ENCODE data around the gene ERCC4. TPM values are rescaled to one million over a fixed set of nuclear protein-coding genes. Genes with fewer than 3 reads are reported as not detected.

The ERCC4 gene
- total RNA-seq, 1 experiment from 2014 or later = 7.1 TPM

GRCh38 chr16:13999895-14000425, 80.0 kb downstream of the ERCC4 start:
- Histone ChIP-seq H3K27me3 (replicated peaks; ENCODE audit: control insufficient read depth, insufficient read depth, low read length) (no peaks in the 10 kb centered on the region), H3K36me3 (ENCODE audit: control insufficient read depth, insufficient read depth, low read length) (no peaks in the 10 kb centered on the region), H3K9me3 (no peaks in the 10 kb centered on the region), H3K4me1 (peaks cover 7% of the 10 kb centered on the region; the same call in 1 of the 2 replicates), H3K4me3 (ENCODE audit: low read depth, low read length) (no peak overlapping the region)
- DNase-seq = no peak
- BruUV-seq (replicated peaks) = no TSS peak
- no peak for TF ChIP-seq CTCF (IDR thresholded peaks at IDR 0.05; ENCODE audit: insufficient read depth in 1 of 2, low read depth in 1 of 2, low read length in 1 of 2, severe bottlenecking in 1 of 2, unreplicated experiment in 1 of 2)
- no peaks in the 10 kb centered on the region for H3K36me3 Mint-ChIP-seq (ENCODE audit: insufficient read depth, unreplicated experiment)
- ChIA-PET CTCF (no interaction called here), POLR2A (no interaction called here)
- H3K9me3 Mint-ChIP-seq (ENCODE audit: unreplicated experiment) = no peaks in the 10 kb centered on the region
- intact Hi-C loops (cut with micrococcal nuclease; ENCODE audit: unreplicated experiment) = no loop called here
- peaks cover 8% of the 10 kb centered on the region for H3K4me1 Mint-ChIP-seq (ENCODE audit: low read depth, unreplicated experiment)
- no peak overlapping the region for H3K27ac Mint-ChIP-seq (ENCODE audit: unreplicated experiment)
- no peaks in the 10 kb centered on the region for H3K27me3 Mint-ChIP-seq (ENCODE audit: insufficient read depth, unreplicated experiment)
- no peak overlapping the region for H3K4me3 Mint-ChIP-seq (ENCODE audit: unreplicated experiment)

- Mint-ChIP-seq H3K9me3 (ENCODE audit: unreplicated experiment) (no peaks in the 10 kb centered on the region), H3K27ac (ENCODE audit: unreplicated experiment) (no peak overlapping the region), H3K27me3 (ENCODE audit: insufficient read depth, unreplicated experiment) (no peaks in the 10 kb centered on the region), H3K4me3 (ENCODE audit: unreplicated experiment) (no peak overlapping the region), H3K4me1 (ENCODE audit: low read depth, unreplicated experiment) (peaks cover 8% of the 10 kb centered on the region), H3K36me3 (ENCODE audit: insufficient read depth, unreplicated experiment) (no peaks in the 10 kb centered on the region)
- Histone ChIP-seq H3K36me3 (ENCODE audit: control insufficient read depth, insufficient read depth, low read length) (no peaks in the 10 kb centered on the region), H3K4me3 (ENCODE audit: low read depth, low read length) (no peak overlapping the region), H3K27me3 (replicated peaks; ENCODE audit: control insufficient read depth, insufficient read depth, low read length) (no peaks in the 10 kb centered on the region), H3K9me3 (no peaks in the 10 kb centered on the region), H3K4me1 (peaks cover 7% of the 10 kb centered on the region; the same call in 1 of the 2 replicates)
- TF ChIP-seq CTCF (IDR thresholded peaks at IDR 0.05; ENCODE audit: insufficient read depth in 1 of 2, low read depth in 1 of 2, low read length in 1 of 2, severe bottlenecking in 1 of 2, unreplicated experiment in 1 of 2) = no peak
- ChIA-PET POLR2A (no interaction called here), CTCF (no interaction called here)
- intact Hi-C loops (cut with micrococcal nuclease; ENCODE audit: unreplicated experiment) = no loop called here
- no TSS peak for BruUV-seq (replicated peaks)
- DNase-seq = no peak
These were observed 81.6 kb downstream of the ERCC4 start for GRCh38 chr16:14001521-14001920.

Other genes with a start within 250 kb of the ERCC4 start
- gene MRTFB, start 151.2 kb downstream of the ERCC4 start, total RNA-seq (2022) = 29.5 and 37.1 TPM in 2 replicates

Data from Caco-2 (cell line).